Naive thymus-derived CD4-positive, alpha-beta T cell (primary cell): ENCODE results near the gene CGNL1. TPM values are rescaled to one million over a fixed set of nuclear protein-coding genes. Genes with fewer than 3 reads are reported as not detected.

Experiments
- ATAC-seq: fragments of 150-1000 bp; cut with Tn5 transposase; 2 replicates; pipeline ENCODE4 v1.10.0; 2021; ENCODE audit warnings: mild to moderate bottlenecking, moderate library complexity
- CTCF ChIA-PET: fragments of 350-600 bp; sonication (Branson Sonifier 250); formaldehyde crosslinking; loops from one replicate; lab custom pipeline; 2021; ENCODE audit warnings: antibody characterized with exemption; lab: Charles Lee
- POLR2A ChIA-PET: fragments of 350-600 bp; sonication (Branson Sonifier 250); formaldehyde crosslinking; loops from one replicate; lab custom pipeline; 2021; ENCODE audit warnings: antibody characterized with exemption, inconsistent platforms; lab: Charles Lee
- DNase-seq, 9 donors: peaks; one replicate each; pipeline versions ENCODE4 v3.0.0 to v3.0.0-alpha.2; 2020 to 2022; ENCODE audit warnings: mixed read lengths in 1 of 9
- H3K27ac ChIP-seq: one replicate; pipeline ENCODE4 v1.7.0; 2013; ENCODE audit warnings: mild to moderate bottlenecking, low read depth, low read length, moderate library complexity
- H3K27me3 ChIP-seq, 2 donors: one replicate each; pipeline ENCODE4 v1.7.0; 2013; ENCODE audit warnings: low read length in 2 of 2, mild to moderate bottlenecking in 2 of 2, moderate library complexity in 2 of 2; ENCODE audit not compliant: control insufficient read depth in 2 of 2, insufficient read depth in 2 of 2
- H3K36me3 ChIP-seq, 3 experiments: 1 replicate in 2 of 3; 2 replicates in 1 of 3; pipeline ENCODE4 v1.7.0; 2013; ENCODE audit warnings: low read length in 3 of 3, mild to moderate bottlenecking in 3 of 3, moderate library complexity in 1 of 3; ENCODE audit not compliant: insufficient read depth in 3 of 3, control insufficient read depth in 2 of 3
- H3K4me1 ChIP-seq, 2 donors: one replicate each; pipeline ENCODE4 v1.7.0; 2013; ENCODE audit warnings: low read length in 2 of 2, mild to moderate bottlenecking in 2 of 2, moderate library complexity in 1 of 2; ENCODE audit not compliant: control insufficient read depth in 2 of 2, insufficient read depth in 2 of 2
- H3K4me3 ChIP-seq: 2 replicates; pipeline ENCODE4 v1.7.0; 2013; ENCODE audit warnings: mild to moderate bottlenecking, low read length
- H3K9me3 ChIP-seq, 3 experiments: 1 replicate in 2 of 3; 2 replicates in 1 of 3; pipeline ENCODE4 v1.7.0; 2013; ENCODE audit warnings: low read length in 3 of 3; ENCODE audit not compliant: control insufficient read depth in 2 of 3
- H3K27ac Mint-ChIP-seq, 9 donors: one replicate each; pipeline ENCODE4 v1.8.0; 2020 to 2022; ENCODE audit warnings: mixed read lengths in 9 of 9, mild to moderate bottlenecking in 8 of 9, moderate library complexity in 5 of 9, inconsistent platforms in 2 of 9
- H3K27me3 Mint-ChIP-seq, 5 donors: one replicate each; pipeline ENCODE4 v1.8.0; 2021 to 2022; ENCODE audit warnings: mixed read lengths in 5 of 5, mild to moderate bottlenecking in 1 of 5
- H3K36me3 Mint-ChIP-seq, 5 donors: one replicate each; pipeline ENCODE4 v1.8.0; 2020 to 2022; ENCODE audit warnings: mixed read lengths in 5 of 5, mild to moderate bottlenecking in 3 of 5, inconsistent platforms in 1 of 5
- H3K4me1 Mint-ChIP-seq, 7 donors: one replicate each; pipeline ENCODE4 v1.8.0; 2020 to 2022; ENCODE audit warnings: mixed read lengths in 7 of 7, mild to moderate bottlenecking in 3 of 7, inconsistent platforms in 1 of 7
- H3K4me3 Mint-ChIP-seq, 10 donors: one replicate each; pipeline ENCODE4 v1.8.0; 2020 to 2022; ENCODE audit warnings: mild to moderate bottlenecking in 10 of 10, mixed read lengths in 10 of 10, moderate library complexity in 6 of 10, inconsistent platforms in 2 of 10
- H3K9me3 Mint-ChIP-seq, 11 donors: one replicate each; pipeline ENCODE4 v1.8.0; 2020 to 2022; ENCODE audit warnings: mixed read lengths in 11 of 11, mild to moderate bottlenecking in 4 of 11, inconsistent platforms in 1 of 11, moderate library complexity in 1 of 11
- intact Hi-C, 2 donors: fragments of 100-400 bp; cut with micrococcal nuclease; formaldehyde crosslinking; loops; one replicate each; pipeline ENCODE4 v1.15.1; 2023
- polyA plus RNA-seq, 2 donors: library from polyadenylated mRNA; unstranded; fragments of 300-500 nt; fragmentation: Illumina TruSeq; gene quantifications; one replicate each; pipeline ENCODE4 v1.2.3, GENCODE V29; 2021
- total RNA-seq, 6 experiments: library from RNA in 5 of 6; stranded (reverse) in 5 of 6; gene quantifications; 1 replicate in 5 of 6; 2 replicates in 1 of 6; pipeline ENCODE4 v1.2.3 and lab custom pipeline; 2021 to 2026

CGNL1 gene
- total and polyA plus RNA-seq, 7 experiments from 2014 or later, result not detected

GRCh38 chr15:57422113-57422754, 45.9 kb downstream of the CGNL1 start:
- Histone ChIP-seq H3K27ac (no peak overlapping the region), H3K4me3 (no peak overlapping the region), H3K9me3 (no peaks in the 10 kb centered on the region), H3K36me3 (no peaks in the 10 kb centered on the region), H3K4me1 (no peaks in the 10 kb centered on the region), H3K27me3 (no peaks in the 10 kb centered on the region)
- no peak for DNase-seq
- no peak overlapping the region for H3K4me3 Mint-ChIP-seq
- no peak overlapping the region for H3K27ac Mint-ChIP-seq
- H3K4me1 Mint-ChIP-seq, result peaks cover 0 to 4% (median 0%) of the 10 kb centered on the region in 7 donors
- H3K27me3 Mint-ChIP-seq, result peaks cover 0 to 15% (median 6%) of the 10 kb centered on the region in 5 donors
- ATAC-seq, result no peak
- CTCF ChIA-PET, result interaction anchor here (0.5 kb wide), 1 partner anchor 1623 kb away, joined by 3 read pairs; no protein-coding TSS in a partner anchor
- H3K9me3 Mint-ChIP-seq, result peaks cover 0 to 2% (median 0%) of the 10 kb centered on the region in 11 donors
- H3K36me3 Mint-ChIP-seq, result no peaks in the 10 kb centered on the region
- intact Hi-C loops, result no loop called here
- POLR2A ChIA-PET, result no interaction called here

GRCh38 chr15:57423599-57424140, 47.4 kb downstream of the CGNL1 start:
- CTCF ChIA-PET, result no interaction called here
- H3K4me3 Mint-ChIP-seq, result no peak overlapping the region

GRCh38 chr15:57424628-57425405, 48.5 kb downstream of the CGNL1 start:
- no peak overlapping the region for H3K4me3 ChIP-seq
- no peak overlapping the region for H3K4me3 Mint-ChIP-seq
- H3K27ac Mint-ChIP-seq, result no peak overlapping the region
- no peak overlapping the region for H3K27ac ChIP-seq
- no peak for DNase-seq
- no peaks in the 10 kb centered on the region for H3K36me3 Mint-ChIP-seq
- peaks cover 6 to 24% (median 12%) of the 10 kb centered on the region in 5 donors for H3K27me3 Mint-ChIP-seq
- peaks cover 0 to 2% (median 0%) of the 10 kb centered on the region in 11 donors for H3K9me3 Mint-ChIP-seq
- H3K36me3 ChIP-seq, result no peaks in the 10 kb centered on the region
- H3K4me1 ChIP-seq, result no peaks in the 10 kb centered on the region
- POLR2A ChIA-PET, result no interaction called here
- no peaks in the 10 kb centered on the region for H3K9me3 ChIP-seq
- CTCF ChIA-PET, result no interaction called here
- ATAC-seq, result no peak
- H3K4me1 Mint-ChIP-seq, result peaks cover 0 to 4% (median 0%) of the 10 kb centered on the region in 7 donors
- no peaks in the 10 kb centered on the region for H3K27me3 ChIP-seq
- intact Hi-C loops, result no loop called here

More at GRCh38 chr15:57423599-57424140, 47.4 kb downstream of the CGNL1 start:
- Histone ChIP-seq H3K4me1 (no peaks in the 10 kb centered on the region), H3K27ac (no peak overlapping the region), H3K36me3 (no peaks in the 10 kb centered on the region), H3K4me3 (no peak overlapping the region), H3K9me3 (no peaks in the 10 kb centered on the region), H3K27me3 (no peaks in the 10 kb centered on the region)
- peaks cover 6 to 24% (median 12%) of the 10 kb centered on the region in 5 donors for H3K27me3 Mint-ChIP-seq
- peaks cover 0 to 2% (median 0%) of the 10 kb centered on the region in 11 donors for H3K9me3 Mint-ChIP-seq
- POLR2A ChIA-PET, result no interaction called here
- DNase-seq, result no peak
- intact Hi-C loops, result no loop called here
- no peak overlapping the region for H3K27ac Mint-ChIP-seq
- H3K36me3 Mint-ChIP-seq, result no peaks in the 10 kb centered on the region
- H3K4me1 Mint-ChIP-seq, result peaks cover 0 to 4% (median 0%) of the 10 kb centered on the region in 7 donors
- ATAC-seq, result no peak

DNA sequence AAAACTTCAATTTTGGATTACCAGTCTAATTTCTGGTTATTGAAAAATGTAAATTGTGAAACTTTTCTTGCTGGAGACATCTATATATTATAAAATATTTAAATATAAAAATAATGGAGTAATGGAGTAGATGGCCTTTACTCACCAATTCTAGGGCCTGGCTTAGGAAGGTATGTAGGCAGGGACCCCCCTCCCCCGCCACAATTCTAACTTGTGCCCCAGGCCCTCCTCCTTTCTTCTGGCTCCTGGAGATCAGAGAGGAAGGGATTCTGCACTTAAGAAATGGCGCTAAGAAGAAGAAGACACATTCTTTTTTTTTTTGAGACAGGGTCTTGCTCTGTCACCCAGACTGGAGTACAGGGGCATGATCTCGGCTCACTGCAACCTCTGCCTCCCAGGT, 49.5 kb downstream of the CGNL1 start:
- ChIA-PET CTCF (no interaction called here), POLR2A (no interaction called here)
- H3K36me3 ChIP-seq, result no peaks in the 10 kb centered on the region
- intact Hi-C loops, result no loop called here
- no peaks in the 10 kb centered on the region for H3K27me3 ChIP-seq
- Mint-ChIP-seq H3K4me1 (peaks cover 0 to 4% (median 0%) of the 10 kb centered on the region in 7 donors), H3K27me3 (peaks cover 6 to 24% (median 16%) of the 10 kb centered on the region in 5 donors), H3K27ac (no peak overlapping the region), H3K4me3 (no peak overlapping the region), H3K36me3 (no peaks in the 10 kb centered on the region), H3K9me3 (peaks cover 0 to 2% (median 0%) of the 10 kb centered on the region in 11 donors)
- DNase-seq, result no peak
- ATAC-seq, result no peak
- no peak overlapping the region for H3K27ac ChIP-seq
- H3K4me1 ChIP-seq, result no peaks in the 10 kb centered on the region
- no peak overlapping the region for H3K4me3 ChIP-seq
- no peaks in the 10 kb centered on the region for H3K9me3 ChIP-seq

DNA sequence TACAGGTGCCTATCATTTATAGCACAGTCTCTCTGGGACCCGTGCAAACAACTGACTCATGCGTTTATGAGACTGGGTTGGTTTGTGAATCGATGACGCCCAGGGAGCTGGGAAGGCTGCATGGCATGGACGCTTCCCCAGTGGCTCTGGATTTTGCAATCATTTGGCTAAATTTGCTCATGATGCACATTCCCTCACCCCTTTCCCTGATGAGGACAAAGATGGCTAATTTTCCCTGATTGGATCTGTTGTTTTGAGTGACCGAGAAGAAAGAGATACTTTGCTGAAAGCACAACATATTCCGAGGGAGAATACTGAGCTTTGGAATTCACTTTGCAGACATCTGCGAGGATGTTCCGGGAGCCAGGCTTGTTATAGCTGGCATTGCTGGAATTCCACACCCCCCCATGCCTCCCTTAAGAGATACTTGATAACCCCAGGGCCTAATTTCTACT, 51.1 kb downstream of the CGNL1 start:
- H3K4me3 Mint-ChIP-seq, result no peak overlapping the region
- H3K36me3 Mint-ChIP-seq, result no peaks in the 10 kb centered on the region
- POLR2A ChIA-PET, result no interaction called here
- CTCF ChIA-PET, result no interaction called here
- H3K4me3 ChIP-seq, result no peak overlapping the region
- ATAC-seq, result no peak
- H3K9me3 Mint-ChIP-seq, result peaks cover 0 to 2% (median 0%) of the 10 kb centered on the region in 11 donors
- no peaks in the 10 kb centered on the region for H3K9me3 ChIP-seq
- H3K4me1 ChIP-seq, result no peaks in the 10 kb centered on the region
- H3K27ac ChIP-seq, result no peak overlapping the region
- no peak for DNase-seq
- H3K27me3 ChIP-seq, result no peaks in the 10 kb centered on the region
- H3K27me3 Mint-ChIP-seq, result peaks cover 6 to 28% (median 20%) of the 10 kb centered on the region in 5 donors
- no peaks in the 10 kb centered on the region for H3K36me3 ChIP-seq
- H3K4me1 Mint-ChIP-seq, result peaks cover 0 to under 1% (median 0%) of the 10 kb centered on the region in 7 donors
- no peak overlapping the region for H3K27ac Mint-ChIP-seq
- intact Hi-C loops, result no loop called here

DNA sequence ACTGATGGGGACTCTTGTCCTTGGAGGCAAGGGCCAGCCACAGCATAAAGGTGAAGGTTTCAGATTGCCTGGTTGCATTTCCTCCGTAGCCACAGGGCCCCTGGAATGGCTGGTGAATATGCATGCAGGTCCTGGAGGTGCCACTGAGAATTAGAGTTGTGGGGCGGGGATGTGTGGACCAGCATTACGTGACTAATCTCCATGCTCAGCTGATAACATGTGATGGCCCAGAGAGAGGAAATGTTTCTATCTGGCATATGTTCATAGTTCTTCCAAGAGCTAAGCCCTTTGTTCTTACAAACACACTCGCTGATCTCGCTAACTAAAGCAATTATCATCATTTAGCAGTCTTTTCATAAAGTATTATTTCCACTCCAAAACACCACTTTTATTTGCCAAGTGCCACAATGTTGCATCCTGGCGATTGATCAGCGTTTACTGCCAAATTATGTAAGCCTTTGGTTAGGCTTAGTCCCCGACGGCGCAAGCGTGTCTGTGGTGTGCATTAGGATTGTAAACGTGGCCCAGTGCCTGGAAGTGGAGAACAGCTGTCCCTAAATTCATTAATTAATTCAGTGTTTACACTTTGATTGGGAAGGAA, 55.9 kb downstream of the CGNL1 start:
- DNase-seq, result no peak
- intact Hi-C loops, result no loop called here
- ChIA-PET POLR2A (no interaction called here), CTCF (no interaction called here)
- Histone ChIP-seq H3K27me3 (peaks cover 0 to 5% of the 10 kb centered on the region in 2 donors), H3K4me1 (no peaks in the 10 kb centered on the region), H3K27ac (no peak overlapping the region), H3K4me3 (no peak overlapping the region), H3K36me3 (no peaks in the 10 kb centered on the region), H3K9me3 (no peaks in the 10 kb centered on the region)
- H3K4me3 Mint-ChIP-seq, result no peak overlapping the region
- H3K36me3 Mint-ChIP-seq, result no peaks in the 10 kb centered on the region
- no peaks in the 10 kb centered on the region for H3K9me3 Mint-ChIP-seq
- H3K27me3 Mint-ChIP-seq, result peaks cover 18 to 41% (median 24%) of the 10 kb centered on the region in 5 donors
- no peak overlapping the region for H3K27ac Mint-ChIP-seq
- no peak for ATAC-seq
- H3K4me1 Mint-ChIP-seq, result no peaks in the 10 kb centered on the region
